Subcutaneous abdominal adipose tissue (tissue), 5 donors: Measurements from ENCODE around the gene P4HA1.

Experiments
- H3K27ac ChIP-seq: one replicate; pipeline ENCODE4 v1.7.0; 2013; ENCODE audit warnings: low read depth, mild to moderate bottlenecking, inconsistent platforms, low read length, moderate library complexity
- H3K27me3 ChIP-seq, 5 donors: one replicate each; pipeline ENCODE4 v1.7.0; 2013; ENCODE audit warnings: low read length in 5 of 5, inconsistent platforms in 1 of 5; ENCODE audit not compliant: control insufficient read depth in 5 of 5, insufficient read depth in 4 of 5
- H3K36me3 ChIP-seq, 5 donors: one replicate each; pipeline ENCODE4 v1.7.0; 2013; ENCODE audit warnings: low read length in 5 of 5; ENCODE audit not compliant: control insufficient read depth in 5 of 5, insufficient read depth in 5 of 5
- H3K4me1 ChIP-seq, 5 donors: one replicate each; pipeline ENCODE4 v1.7.0; 2013; ENCODE audit warnings: low read length in 5 of 5, mild to moderate bottlenecking in 3 of 5, moderate library complexity in 1 of 5; ENCODE audit not compliant: control insufficient read depth in 5 of 5, insufficient read depth in 5 of 5
- H3K4me3 ChIP-seq, 5 donors: one replicate each; pipeline ENCODE4 v1.7.0; 2013; ENCODE audit warnings: low read length in 5 of 5, low read depth in 1 of 5
- H3K9ac ChIP-seq, 5 donors: one replicate each; pipeline ENCODE4 v1.7.0; 2013; ENCODE audit warnings: low read length in 5 of 5, mild to moderate bottlenecking in 4 of 5, moderate library complexity in 3 of 5
- H3K9me3 ChIP-seq, 5 donors: one replicate each; pipeline ENCODE4 v1.7.0; 2013; ENCODE audit warnings: low read length in 5 of 5; ENCODE audit not compliant: control insufficient read depth in 5 of 5
- donor health status: healthy.
- donor health status: healthy.
- donor health status: healthy.
- donor health status: healthy.
- donor health status: healthy.

The P4HA1 gene

GRCh38 chr10:73079779-73080541, 16.7 kb downstream of the P4HA1 start:
- Histone ChIP-seq H3K36me3 (no peaks in the 10 kb centered on the region), H3K27me3 (no peaks in the 10 kb centered on the region), H3K4me3 (no peak overlapping the region), H3K4me1 (peaks cover 0 to 21% (median 16%) of the 10 kb centered on the region in 5 donors), H3K9me3 (no peaks in the 10 kb centered on the region), H3K27ac (no peak overlapping the region), H3K9ac (no peak overlapping the region)

GRCh38 chr10:73076360-73077183, 20.1 kb downstream of the P4HA1 start:
- Histone ChIP-seq H3K4me3 (peak overlapping the region; percentile 31 to 54 (median 44)), H3K27ac (peak overlapping the region; percentile 98), H3K9ac (peak overlapping the region; percentile 48 to 88 (median 78)), H3K36me3 (peaks cover 2 to 14% (median 7%) of the 10 kb centered on the region in 5 donors), H3K27me3 (no peaks in the 10 kb centered on the region), H3K9me3 (no peaks in the 10 kb centered on the region), H3K4me1 (peaks cover 0 to 14% (median 11%) of the 10 kb centered on the region in 5 donors)

GRCh38 chr10:73075829-73076228, 20.8 kb downstream of the P4HA1 start:
- peaks cover 4 to 20% (median 11%) of the 10 kb centered on the region in 5 donors for H3K36me3 ChIP-seq
- H3K27me3 ChIP-seq = no peaks in the 10 kb centered on the region
- H3K9me3 ChIP-seq = no peaks in the 10 kb centered on the region
- peak overlapping the region in 1 of 5 donors; percentile 82 for H3K9ac ChIP-seq
- peak overlapping the region; percentile 98 for H3K27ac ChIP-seq
- no peak overlapping the region for H3K4me3 ChIP-seq
- H3K4me1 ChIP-seq = peaks cover 0 to 14% (median 11%) of the 10 kb centered on the region in 5 donors

- no peaks in the 10 kb centered on the region for H3K9me3 ChIP-seq
- H3K9ac ChIP-seq = no peak overlapping the region
- no peak overlapping the region for H3K4me3 ChIP-seq
- H3K36me3 ChIP-seq = peaks cover 8 to 30% (median 11%) of the 10 kb centered on the region in 5 donors
- H3K27ac ChIP-seq = no peak overlapping the region
- no peaks in the 10 kb centered on the region for H3K27me3 ChIP-seq
- H3K4me1 ChIP-seq = peaks cover 0 to 14% (median 11%) of the 10 kb centered on the region in 5 donors
Measured at GRCh38 chr10:73073627-73074026, 23.0 kb downstream of the P4HA1 start.

- Histone ChIP-seq H3K9ac (no peak overlapping the region), H3K27ac (no peak overlapping the region), H3K27me3 (no peaks in the 10 kb centered on the region), H3K4me3 (no peak overlapping the region), H3K9me3 (no peaks in the 10 kb centered on the region), H3K36me3 (peaks cover 21 to 43% (median 30%) of the 10 kb centered on the region in 5 donors), H3K4me1 (no peaks in the 10 kb centered on the region)
Measured at GRCh38 chr10:73065441-73065840, 31.2 kb downstream of the P4HA1 start.

GRCh38 chr10:73061743-73062142, 34.9 kb downstream of the P4HA1 start:
- H3K9ac ChIP-seq = no peak overlapping the region
- H3K4me1 ChIP-seq = no peaks in the 10 kb centered on the region
- H3K27me3 ChIP-seq = no peaks in the 10 kb centered on the region
- H3K4me3 ChIP-seq = no peak overlapping the region
- no peak overlapping the region for H3K27ac ChIP-seq
- H3K36me3 ChIP-seq = peaks cover 14 to 27% (median 20%) of the 10 kb centered on the region in 5 donors
- H3K9me3 ChIP-seq = no peaks in the 10 kb centered on the region

- Histone ChIP-seq H3K27me3 (no peaks in the 10 kb centered on the region), H3K27ac (no peak overlapping the region), H3K36me3 (peaks cover 14 to 27% (median 18%) of the 10 kb centered on the region in 5 donors), H3K9ac (no peak overlapping the region), H3K9me3 (no peaks in the 10 kb centered on the region), H3K4me1 (no peaks in the 10 kb centered on the region), H3K4me3 (no peak overlapping the region)
Measured at GRCh38 chr10:73060738-73061635, 35.7 kb downstream of the P4HA1 start.

- no peaks in the 10 kb centered on the region for H3K9me3 ChIP-seq
- H3K4me3 ChIP-seq = no peak overlapping the region
- H3K27ac ChIP-seq = no peak overlapping the region
- H3K4me1 ChIP-seq = no peaks in the 10 kb centered on the region
- no peaks in the 10 kb centered on the region for H3K27me3 ChIP-seq
- H3K9ac ChIP-seq = no peak overlapping the region
- H3K36me3 ChIP-seq = peaks cover 13 to 31% (median 16%) of the 10 kb centered on the region in 5 donors
Measured at GRCh38 chr10:73060173-73060572, 36.5 kb downstream of the P4HA1 start.

- Histone ChIP-seq H3K36me3 (peaks cover 8 to 22% (median 13%) of the 10 kb centered on the region in 5 donors), H3K27ac (no peak overlapping the region), H3K9ac (no peak overlapping the region)
Measured at GRCh38 chr10:73058057-73058591, 38.5 kb downstream of the P4HA1 start.

More at GRCh38 chr10:73058057-73058591, 38.5 kb downstream of the P4HA1 start:
- no peaks in the 10 kb centered on the region for H3K9me3 ChIP-seq
- no peaks in the 10 kb centered on the region for H3K4me1 ChIP-seq
- H3K27me3 ChIP-seq = no peaks in the 10 kb centered on the region
- no peak overlapping the region for H3K4me3 ChIP-seq
